ENCODE data around the gene KIF25. TPM values are rescaled to one million over a fixed set of nuclear protein-coding genes. Genes with fewer than 3 reads are reported as not detected.
A peak's percentile ranks its signal among the peaks of the same experiment; 100 is the strongest.

Gene KIF25
- total RNA-seq, 1 experiment from 2014 or later, result 0.28 TPM

DNA sequence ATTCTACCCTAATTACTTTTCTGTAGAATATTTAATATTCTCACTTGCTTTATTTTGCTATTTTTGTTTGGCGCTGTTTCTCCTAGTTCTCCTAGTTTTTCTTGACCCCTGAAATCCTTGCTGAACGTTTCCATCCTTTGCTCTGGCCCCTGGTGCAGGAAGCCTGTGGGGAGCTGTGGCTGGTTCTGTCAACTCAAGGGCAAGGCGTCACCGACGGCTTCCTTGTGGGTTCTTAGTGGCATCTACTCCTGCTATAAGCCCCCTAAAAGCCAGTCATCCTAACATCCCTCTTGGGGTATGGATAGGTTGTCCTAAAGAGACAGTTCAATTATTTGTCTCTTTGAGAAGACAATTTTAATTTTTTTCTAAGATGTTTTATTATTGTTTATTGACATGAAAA is 36.9 kb upstream of the KIF25 start (continued):
- no peak for TF ChIP-seq NR1H2 (CRISPR knock-in tag; IDR thresholded peaks at IDR 0.05)
- no peak for TF ChIP-seq ZNF317 (CRISPR knock-in tag; IDR thresholded peaks at IDR 0.05; ENCODE audit: borderline replicate concordance, low read depth)
- no peak for TF ChIP-seq PRRX2 (CRISPR knock-in tag; IDR thresholded peaks at IDR 0.05)
- TF ChIP-seq FOXJ3 (CRISPR knock-in tag; IDR thresholded peaks at IDR 0.05; ENCODE audit: borderline replicate concordance), result no peak
- no peak for TF ChIP-seq FOXK1 (CRISPR knock-in tag; IDR thresholded peaks at IDR 0.05)

GRCh38 chr6:167962711-167963110 is 34.8 kb upstream of the KIF25 start:
- no peaks in the 10 kb centered on the region for H3K27me3 Mint-ChIP-seq (ENCODE audit: low read depth)
- H3K4me3 Mint-ChIP-seq, result no peak overlapping the region
- ATAC-seq, result no peak
- TF ChIP-seq ATF2 (CRISPR knock-in tag; IDR thresholded peaks at IDR 0.05; ENCODE audit: borderline replicate concordance, low read depth) (no peak), NFE2L1 (CRISPR knock-in tag; IDR thresholded peaks at IDR 0.05) (no peak), CBFB (CRISPR knock-in tag; IDR thresholded peaks at IDR 0.05; ENCODE audit: low read depth) (no peak), FOXP1 (CRISPR knock-in tag; IDR thresholded peaks at IDR 0.05; ENCODE audit: borderline replicate concordance) (no peak), MAX (CRISPR knock-in tag; IDR thresholded peaks at IDR 0.05) (no peak), PRRX2 (CRISPR knock-in tag; IDR thresholded peaks at IDR 0.05) (no peak), SOX15 (CRISPR knock-in tag; IDR thresholded peaks at IDR 0.05) (no peak), EMX1 (CRISPR knock-in tag; IDR thresholded peaks at IDR 0.05) (no peak), ARID4B (CRISPR knock-in tag; IDR thresholded peaks at IDR 0.05; ENCODE audit: borderline replicate concordance) (no peak), ZNF219 (CRISPR knock-in tag; IDR thresholded peaks at IDR 0.05; ENCODE audit: borderline replicate concordance) (no peak), ETV6 (CRISPR knock-in tag; IDR thresholded peaks at IDR 0.05) (no peak)
- TF ChIP-seq, protein P1, sequence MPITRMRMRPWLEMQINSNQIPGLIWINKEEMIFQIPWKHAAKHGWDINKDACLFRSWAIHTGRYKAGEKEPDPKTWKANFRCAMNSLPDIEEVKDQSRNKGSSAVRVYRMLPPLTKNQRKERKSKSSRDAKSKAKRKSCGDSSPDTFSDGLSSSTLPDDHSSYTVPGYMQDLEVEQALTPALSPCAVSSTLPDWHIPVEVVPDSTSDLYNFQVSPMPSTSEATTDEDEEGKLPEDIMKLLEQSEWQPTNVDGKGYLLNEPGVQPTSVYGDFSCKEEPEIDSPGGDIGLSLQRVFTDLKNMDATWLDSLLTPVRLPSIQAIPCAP (CRISPR knock-in tag; IDR thresholded peaks at IDR 0.05), result no peak
- TF ChIP-seq, protein P2, sequence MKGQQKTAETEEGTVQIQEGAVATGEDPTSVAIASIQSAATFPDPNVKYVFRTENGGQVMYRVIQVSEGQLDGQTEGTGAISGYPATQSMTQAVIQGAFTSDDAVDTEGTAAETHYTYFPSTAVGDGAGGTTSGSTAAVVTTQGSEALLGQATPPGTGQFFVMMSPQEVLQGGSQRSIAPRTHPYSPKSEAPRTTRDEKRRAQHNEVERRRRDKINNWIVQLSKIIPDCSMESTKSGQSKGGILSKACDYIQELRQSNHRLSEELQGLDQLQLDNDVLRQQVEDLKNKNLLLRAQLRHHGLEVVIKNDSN (CRISPR knock-in tag; IDR thresholded peaks at IDR 0.05), result no peak
- TF ChIP-seq, protein P3, sequence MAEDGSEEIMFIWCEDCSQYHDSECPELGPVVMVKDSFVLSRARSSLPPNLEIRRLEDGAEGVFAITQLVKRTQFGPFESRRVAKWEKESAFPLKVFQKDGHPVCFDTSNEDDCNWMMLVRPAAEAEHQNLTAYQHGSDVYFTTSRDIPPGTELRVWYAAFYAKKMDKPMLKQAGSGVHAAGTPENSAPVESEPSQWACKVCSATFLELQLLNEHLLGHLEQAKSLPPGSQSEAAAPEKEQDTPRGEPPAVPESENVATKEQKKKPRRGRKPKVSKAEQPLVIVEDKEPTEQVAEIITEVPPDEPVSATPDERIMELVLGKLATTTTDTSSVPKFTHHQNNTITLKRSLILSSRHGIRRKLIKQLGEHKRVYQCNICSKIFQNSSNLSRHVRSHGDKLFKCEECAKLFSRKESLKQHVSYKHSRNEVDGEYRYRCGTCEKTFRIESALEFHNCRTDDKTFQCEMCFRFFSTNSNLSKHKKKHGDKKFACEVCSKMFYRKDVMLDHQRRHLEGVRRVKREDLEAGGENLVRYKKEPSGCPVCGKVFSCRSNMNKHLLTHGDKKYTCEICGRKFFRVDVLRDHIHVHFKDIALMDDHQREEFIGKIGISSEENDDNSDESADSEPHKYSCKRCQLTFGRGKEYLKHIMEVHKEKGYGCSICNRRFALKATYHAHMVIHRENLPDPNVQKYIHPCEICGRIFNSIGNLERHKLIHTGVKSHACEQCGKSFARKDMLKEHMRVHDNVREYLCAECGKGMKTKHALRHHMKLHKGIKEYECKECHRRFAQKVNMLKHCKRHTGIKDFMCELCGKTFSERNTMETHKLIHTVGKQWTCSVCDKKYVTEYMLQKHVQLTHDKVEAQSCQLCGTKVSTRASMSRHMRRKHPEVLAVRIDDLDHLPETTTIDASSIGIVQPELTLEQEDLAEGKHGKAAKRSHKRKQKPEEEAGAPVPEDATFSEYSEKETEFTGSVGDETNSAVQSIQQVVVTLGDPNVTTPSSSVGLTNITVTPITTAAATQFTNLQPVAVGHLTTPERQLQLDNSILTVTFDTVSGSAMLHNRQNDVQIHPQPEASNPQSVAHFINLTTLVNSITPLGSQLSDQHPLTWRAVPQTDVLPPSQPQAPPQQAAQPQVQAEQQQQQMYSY (CRISPR knock-in tag; IDR thresholded peaks at IDR 0.05), result no peak
- DNase-seq (ENCODE audit: low spot score), result no peak
- 0 out of 2 replicates have a peak overlapping the region, but pooled peaks have one; percentile 6 for H3K27ac Mint-ChIP-seq
- no peaks in the 10 kb centered on the region for H3K9me3 Mint-ChIP-seq
- ChIA-PET CTCF (no interaction called here), POLR2A (interaction anchor here (0.6 kb wide), 1 partner anchor 18 kb away, joined by 5 read pairs; no protein-coding TSS in a partner anchor)
- H3K4me1 Mint-ChIP-seq, result peaks cover 5% of the 10 kb centered on the region
- peaks cover 47% of the 10 kb centered on the region for H3K36me3 Mint-ChIP-seq

Measured in WTC11 (cell line).